Measurements from ENCODE around the gene RO60.
A peak's percentile ranks its signal among the peaks of the same experiment; 100 is the strongest.

The RO60 gene

DNA sequence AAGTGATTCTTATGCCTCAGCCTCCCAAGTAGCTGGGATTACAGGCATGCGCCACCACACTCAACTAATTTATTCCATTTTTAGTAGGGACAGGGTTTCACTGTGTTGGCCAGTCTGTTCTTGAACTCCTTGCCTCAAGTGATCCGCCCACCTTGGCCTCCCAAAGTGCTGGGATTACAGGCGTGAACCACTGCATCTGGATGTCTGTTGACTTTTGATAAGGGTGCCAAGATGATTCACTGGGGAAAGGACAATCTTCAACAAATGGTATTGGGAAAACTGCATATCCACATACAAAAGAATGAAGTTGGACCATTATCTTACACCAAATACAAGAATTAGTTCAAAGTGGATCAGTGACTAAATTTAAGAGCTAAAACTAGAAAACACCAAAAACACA lies 19.8 kb downstream of the RO60 start:
- Mint-ChIP-seq H3K27ac (no peak overlapping the region), H3K4me3 (no peak overlapping the region), H3K4me1 (no peaks in the 10 kb centered on the region), H3K27me3 (no peaks in the 10 kb centered on the region), H3K9me3 (peaks cover 0 to 4% of the 10 kb centered on the region in 2 donors)
- ATAC-seq (no peak), DNase-seq (no peak)

DNA sequence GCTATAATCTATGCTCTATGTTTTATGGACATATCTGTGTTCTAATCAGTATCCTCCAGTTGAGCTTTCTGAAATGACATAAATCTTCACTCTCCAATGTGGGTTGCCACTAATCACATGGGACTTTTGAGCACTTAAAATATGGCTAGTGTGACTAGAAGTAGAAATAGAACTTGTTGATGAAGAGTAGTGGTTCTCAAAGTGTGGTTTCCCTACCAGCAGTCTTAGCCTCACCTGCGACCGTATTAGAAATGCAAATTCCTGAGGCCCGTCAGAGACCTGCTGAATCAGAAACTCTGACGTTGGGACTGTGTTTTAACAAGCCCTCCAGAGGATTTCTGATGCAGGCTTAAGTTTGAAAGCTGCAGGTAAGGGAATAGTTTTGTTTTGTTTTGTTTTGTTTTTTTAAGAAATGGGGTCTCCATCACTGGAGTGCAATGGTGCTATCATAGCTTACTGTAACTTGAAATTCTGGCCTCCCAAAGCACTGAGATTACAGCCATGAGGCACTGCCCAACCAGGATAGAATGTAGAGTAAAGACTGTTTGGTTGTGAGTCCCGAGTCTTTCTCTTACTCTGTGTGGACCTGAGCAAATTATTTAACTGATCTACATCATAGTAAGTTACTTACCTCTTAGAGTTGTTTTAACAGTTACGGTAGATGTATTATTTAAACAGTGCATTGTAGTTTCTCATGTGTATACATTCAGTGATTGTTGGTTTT lies 24.1 kb downstream of the RO60 start:
- Mint-ChIP-seq H3K27me3 (no peaks in the 10 kb centered on the region), H3K9me3 (no peaks in the 10 kb centered on the region), H3K4me3 (no peak overlapping the region), H3K27ac (no peak overlapping the region), H3K4me1 (no peaks in the 10 kb centered on the region)
- no peak for ATAC-seq
- DNase-seq: no peak

DNA sequence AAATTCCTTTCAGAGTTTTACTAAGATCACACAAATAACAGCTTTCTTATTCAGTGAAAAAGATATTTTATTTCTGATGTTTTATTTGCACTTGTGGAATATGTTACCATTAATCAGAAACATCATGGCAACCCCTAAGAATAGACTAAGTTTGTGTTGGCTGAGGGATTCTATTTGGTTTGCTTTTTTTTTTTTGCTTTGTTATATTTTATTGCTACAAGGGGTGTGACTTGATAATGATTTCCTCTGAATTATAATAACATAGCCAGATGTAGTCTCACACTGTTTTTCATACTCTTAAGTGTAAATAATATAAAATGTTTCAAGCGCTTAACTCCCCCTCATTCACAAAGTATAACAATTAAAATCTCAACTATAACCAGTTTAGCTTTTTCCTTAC lies 25.9 kb downstream of the RO60 start:
- Mint-ChIP-seq H3K9me3 (no peaks in the 10 kb centered on the region), H3K4me3 (no peak overlapping the region), H3K4me1 (no peaks in the 10 kb centered on the region), H3K27me3 (no peaks in the 10 kb centered on the region), H3K27ac (no peak overlapping the region)
- ATAC-seq (no peak), DNase-seq (no peak)

DNA sequence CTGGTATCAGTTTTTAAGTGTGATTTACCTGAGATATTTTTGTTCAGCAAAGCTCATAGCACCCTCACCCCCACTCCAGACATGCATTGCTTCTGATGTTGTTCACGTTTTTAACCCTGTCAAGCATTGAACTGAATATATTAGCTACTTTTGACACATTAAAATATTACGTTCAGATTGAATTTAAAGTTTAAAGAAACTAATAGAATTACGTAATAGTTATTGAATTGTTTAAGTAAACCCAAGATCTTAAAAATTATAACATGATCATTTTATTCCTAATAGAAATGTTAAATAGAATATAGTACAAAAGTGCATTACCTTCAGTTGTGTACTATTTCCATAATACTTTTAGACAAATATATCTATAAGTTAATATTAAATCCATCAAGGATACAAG lies 26.9 kb downstream of the RO60 start:
- Mint-ChIP-seq H3K9me3 (no peaks in the 10 kb centered on the region), H3K27me3 (no peaks in the 10 kb centered on the region), H3K4me1 (no peaks in the 10 kb centered on the region), H3K27ac (no peak overlapping the region), H3K4me3 (no peak overlapping the region)
- ATAC-seq: no peak
- no peak for DNase-seq

DNA sequence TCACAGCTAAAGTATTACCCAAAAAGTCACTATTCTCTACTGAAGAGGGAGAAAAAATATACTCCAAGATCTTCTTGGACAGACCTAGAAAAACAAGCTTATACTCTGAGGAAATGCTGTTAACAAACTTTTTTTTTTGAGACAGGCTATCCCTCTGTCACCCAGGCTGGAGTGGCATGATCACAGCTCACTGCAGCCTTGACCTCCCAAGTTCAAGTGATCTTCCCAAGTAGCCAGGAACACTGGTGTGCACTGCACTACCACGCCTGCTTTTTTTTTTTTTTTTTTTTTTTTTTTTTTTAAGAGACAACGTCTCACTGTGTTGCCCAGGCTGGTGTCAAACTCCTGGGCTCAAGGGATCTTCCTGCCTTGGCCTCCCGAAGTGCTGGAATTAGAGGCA lies 28.5 kb downstream of the RO60 start:
- Mint-ChIP-seq H3K4me3 (no peak overlapping the region), H3K4me1 (no peaks in the 10 kb centered on the region)

DNA sequence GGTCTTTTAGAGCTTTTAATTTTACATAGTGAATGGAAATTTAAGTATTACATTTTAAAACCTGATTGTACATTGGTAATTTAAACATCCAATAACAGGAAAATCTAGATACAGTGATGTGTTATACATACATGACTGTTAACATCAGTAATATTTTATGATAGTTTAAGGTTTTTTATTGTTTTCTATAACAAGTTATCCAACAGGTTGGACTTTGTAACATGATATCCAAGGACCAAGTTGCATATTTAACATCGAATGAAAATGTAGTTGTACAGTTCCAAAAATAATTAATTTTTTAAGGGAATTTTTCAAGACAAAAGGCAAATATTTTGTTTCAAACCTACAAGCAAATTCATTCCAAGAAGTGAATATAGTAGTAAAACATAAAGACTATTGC lies 31.5 kb downstream of the RO60 start:
- Mint-ChIP-seq H3K27ac (no peak overlapping the region), H3K4me3 (no peak overlapping the region), H3K9me3 (no peaks in the 10 kb centered on the region), H3K27me3 (no peaks in the 10 kb centered on the region), H3K4me1 (no peaks in the 10 kb centered on the region)
- DNase-seq: no peak
- no peak for ATAC-seq

More for the DNA sequence above, 28.5 kb downstream of the RO60 start:
- no peak for DNase-seq
- Mint-ChIP-seq H3K27me3 (no peaks in the 10 kb centered on the region), H3K27ac (no peak overlapping the region), H3K9me3 (no peaks in the 10 kb centered on the region)
- ATAC-seq: no peak

DNA sequence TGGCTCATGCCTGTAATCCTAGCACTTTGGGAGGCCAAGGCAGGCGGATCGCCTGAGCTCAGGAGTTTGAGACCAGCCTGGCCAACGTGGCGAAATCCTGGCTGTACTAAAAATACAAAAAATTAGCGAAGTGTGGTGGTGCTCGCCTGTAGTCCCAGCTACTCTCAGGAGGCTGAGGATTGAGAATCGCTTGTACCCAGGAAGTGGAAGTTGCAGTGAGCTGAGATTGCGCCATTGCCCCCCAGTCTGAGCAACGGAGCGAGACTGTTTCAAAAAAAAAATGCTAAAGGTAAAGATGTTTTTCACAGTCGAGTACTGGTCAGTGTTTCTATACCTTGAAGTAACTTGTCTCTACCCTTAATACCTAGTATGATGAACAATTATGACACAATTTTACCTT lies 34.7 kb downstream of the RO60 start:
- Mint-ChIP-seq H3K27me3 (no peaks in the 10 kb centered on the region), H3K4me3 (no peak overlapping the region), H3K4me1 (no peaks in the 10 kb centered on the region), H3K9me3 (no peaks in the 10 kb centered on the region), H3K27ac (no peak overlapping the region)
- ATAC-seq (no peak), DNase-seq (no peak)

DNA sequence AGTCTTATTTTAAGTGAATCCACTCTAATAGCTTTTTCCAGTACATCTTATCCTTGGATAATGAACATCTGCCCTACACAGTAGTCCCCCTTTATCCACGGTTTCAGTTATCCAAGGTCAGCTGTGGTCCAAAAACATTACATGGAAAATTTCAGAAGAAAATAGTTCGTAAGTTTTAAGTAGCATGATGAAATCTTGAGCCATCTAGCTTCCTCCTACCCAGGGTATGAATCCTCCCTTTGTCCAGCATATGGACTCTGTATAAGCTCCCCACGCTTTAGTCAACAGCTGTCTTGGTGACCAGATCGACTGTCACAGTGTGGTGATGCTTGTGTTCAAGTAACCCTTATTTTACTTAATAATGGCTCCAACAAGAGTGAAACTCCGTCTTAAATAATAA lies 43.2 kb downstream of the RO60 start:
- DNase-seq (no peak), ATAC-seq (no peak)
- H3K4me3 Mint-ChIP-seq: no peak overlapping the region
- H3K27me3 Mint-ChIP-seq: no peaks in the 10 kb centered on the region
- H3K9me3 Mint-ChIP-seq: no peaks in the 10 kb centered on the region
- H3K4me1 Mint-ChIP-seq: peaks cover 25% of the 10 kb centered on the region
- H3K27ac Mint-ChIP-seq: no peak overlapping the region

DNA sequence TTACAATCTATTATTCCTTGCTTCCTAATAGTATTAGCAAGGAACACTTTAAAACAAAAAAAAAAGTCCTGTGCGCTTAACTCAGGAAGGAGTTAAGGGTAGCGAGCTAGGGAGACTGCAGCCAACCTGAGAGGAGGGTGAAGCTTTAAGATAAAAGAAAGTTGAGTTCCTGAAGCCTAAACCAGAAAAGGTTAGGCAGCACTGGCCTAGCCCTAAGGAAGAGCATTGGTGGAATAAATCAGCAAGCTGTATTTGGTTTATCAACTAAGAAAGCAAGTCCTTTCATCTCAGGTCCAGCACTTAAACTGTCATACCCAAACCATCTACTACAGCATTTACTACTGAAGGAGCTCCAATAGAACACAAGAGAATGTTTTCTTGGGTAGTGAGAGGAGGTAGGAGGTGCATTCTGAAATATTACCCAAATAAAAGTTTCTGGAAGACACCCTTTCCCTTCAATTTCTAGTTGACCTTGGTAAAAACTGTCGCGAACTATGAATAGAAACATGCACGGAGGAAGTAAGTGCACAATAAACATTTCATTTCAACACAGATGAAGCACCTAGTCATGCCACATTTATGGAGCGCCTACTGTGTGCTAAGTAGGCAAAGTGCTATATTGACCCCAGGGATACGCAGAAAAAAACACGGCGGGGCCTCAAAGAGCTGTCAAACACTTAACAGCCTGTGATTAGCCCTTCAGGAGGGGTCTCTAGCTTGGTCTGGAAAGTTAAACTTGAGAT lies 44.5 kb downstream of the RO60 start:
- H3K4me1 Mint-ChIP-seq: peaks cover 25% of the 10 kb centered on the region
- DNase-seq: no peak
- H3K27me3 Mint-ChIP-seq: no peaks in the 10 kb centered on the region
- H3K9me3 Mint-ChIP-seq: no peaks in the 10 kb centered on the region
- H3K4me3 Mint-ChIP-seq: peak overlapping the region; percentile 86 to 90
- no peak for ATAC-seq
- H3K27ac Mint-ChIP-seq: peak overlapping the region; percentile 12 to 85

DNA sequence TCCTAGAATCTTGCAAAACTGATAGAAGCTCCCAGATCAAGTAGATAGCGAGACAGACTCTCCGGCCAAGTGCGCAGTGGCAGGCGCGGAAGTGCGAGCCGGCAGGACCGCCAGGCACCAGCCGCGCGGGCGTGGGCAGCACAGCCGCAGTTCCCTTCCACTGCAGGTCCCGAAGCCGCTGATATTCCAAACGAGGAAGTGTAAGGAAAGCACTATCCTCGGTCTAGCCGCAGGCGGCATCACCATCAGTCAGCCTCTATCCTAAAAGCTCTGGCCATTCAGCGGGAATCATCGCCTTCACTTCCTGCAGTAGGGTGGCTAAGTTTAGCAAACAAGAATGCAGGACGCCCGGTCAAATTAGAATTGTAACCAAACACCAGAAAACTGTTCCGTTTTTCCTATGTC lies 45.1 kb downstream of the RO60 start:
- peak in 1 of 2 donors; percentile 21 for DNase-seq
- peaks cover 25% of the 10 kb centered on the region for H3K4me1 Mint-ChIP-seq
- H3K27ac Mint-ChIP-seq: peak overlapping the region in 1 of 2 donors; percentile 85
- no peaks in the 10 kb centered on the region for H3K27me3 Mint-ChIP-seq
- ATAC-seq: peak; percentile 53
- H3K9me3 Mint-ChIP-seq: no peaks in the 10 kb centered on the region
- peak overlapping the region; percentile 86 to 90 for H3K4me3 Mint-ChIP-seq

DNA sequence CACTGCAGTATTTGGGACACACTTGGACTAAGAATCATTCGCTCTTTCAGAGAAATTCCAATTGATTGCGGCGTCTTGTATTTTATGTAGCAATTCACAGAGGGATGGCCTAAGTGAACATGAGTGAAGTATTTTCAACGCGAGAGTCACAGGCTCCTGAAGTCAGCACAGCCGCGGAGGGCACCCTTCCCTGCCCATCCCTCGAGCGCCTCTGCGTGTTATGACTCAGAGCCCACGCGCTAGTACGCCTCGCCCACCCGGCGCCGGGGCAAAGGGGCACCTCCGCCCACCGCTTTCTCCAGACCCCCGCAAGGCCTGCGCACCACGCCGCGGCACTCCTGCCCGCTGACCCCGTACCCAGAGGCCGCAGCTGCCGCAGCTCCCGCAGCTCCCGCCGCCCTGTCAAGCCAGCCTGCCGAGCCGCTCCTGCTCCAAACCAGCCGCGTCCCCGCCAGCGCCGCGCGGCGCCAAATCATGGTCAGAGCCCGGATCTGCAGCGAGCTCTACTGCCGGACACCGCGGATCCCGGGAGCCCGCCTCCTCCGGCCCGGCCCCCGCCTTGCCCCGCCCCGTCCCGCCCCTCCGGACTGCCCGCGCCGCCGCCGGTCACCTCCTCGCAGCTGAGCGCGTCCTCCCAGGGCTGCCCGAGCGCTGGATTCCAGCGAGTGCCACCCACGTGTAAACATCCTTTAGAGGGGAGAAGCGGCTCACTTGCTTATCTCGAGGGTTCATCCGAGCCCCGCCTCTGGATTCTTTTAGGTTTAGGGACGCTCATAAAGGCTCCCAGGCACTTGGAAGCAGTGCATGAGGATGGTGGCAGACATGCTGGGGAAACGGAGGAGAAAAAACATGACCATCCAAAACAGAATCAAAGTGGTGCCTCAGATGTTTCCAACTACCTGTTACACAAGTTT lies 45.8 kb downstream of the RO60 start, which contains the start of gene GLRX2:
Gene GLRX2, minus strand, starts transcription at position 508 of the 914 bp plus-strand sequence. Its CDS starts 32 bp downstream, at position 476.
- ATAC-seq (peak; percentile 90), DNase-seq (peak; percentile 56)
- Mint-ChIP-seq H3K4me3 (peak within 1 kb of the TSS; percentile 86 to 90), H3K27me3 (no peaks in the 10 kb centered on the region), H3K4me1 (peaks cover 25% of the 10 kb centered on the region), H3K9me3 (no peaks in the 10 kb centered on the region), H3K27ac (peak within 1 kb of the TSS; percentile 19 to 85)

DNA sequence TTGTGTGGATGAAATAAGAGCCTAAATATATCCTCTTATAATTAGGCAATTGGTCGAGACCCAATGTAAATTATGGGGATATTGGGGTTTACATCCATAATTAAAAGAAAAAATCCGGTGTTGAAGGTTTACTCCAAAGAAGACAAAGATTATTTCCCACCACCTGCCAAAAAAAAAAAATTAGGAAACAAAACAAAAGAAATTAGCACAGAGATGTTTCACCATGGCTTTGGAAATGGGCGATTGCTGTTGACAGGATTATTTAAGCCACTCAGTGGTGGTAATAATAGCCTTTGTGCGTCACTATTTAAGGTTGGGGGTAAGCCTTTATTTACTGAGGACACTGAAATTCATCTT lies 46.4 kb downstream of the RO60 start:
- no peak for ATAC-seq
- peaks cover 25% of the 10 kb centered on the region for H3K4me1 Mint-ChIP-seq
- H3K27ac Mint-ChIP-seq: no peak overlapping the region
- no peak for DNase-seq
- H3K27me3 Mint-ChIP-seq: no peaks in the 10 kb centered on the region
- no peaks in the 10 kb centered on the region for H3K9me3 Mint-ChIP-seq
- H3K4me3 Mint-ChIP-seq: peak overlapping the region; percentile 86 to 90

DNA sequence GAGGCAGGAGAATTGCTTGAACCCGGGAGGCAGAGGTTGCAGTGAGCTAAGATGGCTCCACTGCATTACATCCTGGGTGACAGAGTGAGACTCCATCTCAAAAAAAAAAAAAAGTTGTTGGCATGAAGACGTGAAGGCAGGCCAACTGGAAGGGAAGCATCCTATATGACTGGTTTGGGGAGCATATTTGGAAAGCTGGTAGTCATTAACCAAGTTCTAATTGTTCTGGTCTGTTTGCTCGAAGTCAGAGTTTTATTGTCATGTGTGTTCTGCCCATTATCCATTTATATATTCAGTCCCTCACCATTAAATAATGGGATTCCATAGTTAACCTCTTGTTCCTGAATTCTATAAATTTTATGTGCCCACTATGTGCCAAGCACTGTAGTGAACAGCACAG lies 49.1 kb downstream of the RO60 start:
- Mint-ChIP-seq H3K27me3 (no peaks in the 10 kb centered on the region), H3K27ac (no peak overlapping the region)
- ATAC-seq: no peak

More for the DNA sequence above, 49.1 kb downstream of the RO60 start:
- no peak for DNase-seq
- Mint-ChIP-seq H3K4me3 (no peak overlapping the region), H3K9me3 (no peaks in the 10 kb centered on the region), H3K4me1 (peaks cover 13% of the 10 kb centered on the region)

Data from stimulated activated naive CD8-positive, alpha-beta T cell treated with anti-CD3 and anti-CD28 coated beads, Interleukin-15, amount 100 ng/mL, for 72 hours (primary cell).